Caki2 (cell line): Measurements from ENCODE around the gene UNC119. TPM values are rescaled to one million over a fixed set of nuclear protein-coding genes. Genes with fewer than 3 reads are reported as not detected.

ENCODE experiments used
- DNase-seq: peaks from one replicate; pipeline ENCODE4 v3.0.0-alpha.2; 2015; ENCODE audit warnings: low read depth
- in situ Hi-C: cut with HindIII; loops from 2 replicates; pipeline ENCODE4 v1.10.0; 2016; ENCODE audit warnings: low sequenced_read_pairs, low pct_unique_long_range_greater_than_20kb, mixed read lengths
- total RNA-seq: library from RNA; depleted of rRNA; stranded (reverse); fragments of >200 nt; shearing (Covaris generic); gene quantifications from 2 replicates; pipeline ENCODE4 v1.2.3, GENCODE V29; 2014; ENCODE audit warnings: low replicate concordance; rRNA removed

UNC119 gene
- total RNA-seq, 1 experiment from 2014 or later: 47.6 TPM

DNA sequence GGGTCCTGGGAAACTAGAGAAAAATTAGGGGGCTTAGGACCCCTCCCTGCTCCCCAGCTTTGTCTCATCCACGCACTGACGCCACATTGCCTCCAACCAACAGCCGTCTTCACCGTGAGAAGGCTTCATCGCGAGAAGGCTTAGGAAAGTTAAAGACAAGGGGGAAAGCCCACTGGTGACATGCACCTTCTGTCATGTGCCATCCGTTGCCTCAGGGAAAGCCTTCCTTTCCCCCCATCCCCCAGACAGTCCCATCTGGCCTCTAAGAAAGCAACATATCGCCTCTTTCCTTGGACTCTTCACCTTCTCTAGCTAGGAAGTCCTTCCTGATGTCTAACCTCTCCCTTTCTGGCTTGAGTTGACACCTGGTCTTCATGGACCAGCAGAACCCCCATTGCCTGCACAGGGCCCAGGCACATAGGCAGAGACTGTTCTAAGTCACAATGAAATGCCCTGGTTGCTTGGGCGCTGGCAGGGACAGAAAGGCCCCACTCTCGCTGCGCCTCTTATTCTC is 44.2 kb downstream of the UNC119 start:
- no peak for DNase-seq
- in situ Hi-C loops: no loop called here

DNA sequence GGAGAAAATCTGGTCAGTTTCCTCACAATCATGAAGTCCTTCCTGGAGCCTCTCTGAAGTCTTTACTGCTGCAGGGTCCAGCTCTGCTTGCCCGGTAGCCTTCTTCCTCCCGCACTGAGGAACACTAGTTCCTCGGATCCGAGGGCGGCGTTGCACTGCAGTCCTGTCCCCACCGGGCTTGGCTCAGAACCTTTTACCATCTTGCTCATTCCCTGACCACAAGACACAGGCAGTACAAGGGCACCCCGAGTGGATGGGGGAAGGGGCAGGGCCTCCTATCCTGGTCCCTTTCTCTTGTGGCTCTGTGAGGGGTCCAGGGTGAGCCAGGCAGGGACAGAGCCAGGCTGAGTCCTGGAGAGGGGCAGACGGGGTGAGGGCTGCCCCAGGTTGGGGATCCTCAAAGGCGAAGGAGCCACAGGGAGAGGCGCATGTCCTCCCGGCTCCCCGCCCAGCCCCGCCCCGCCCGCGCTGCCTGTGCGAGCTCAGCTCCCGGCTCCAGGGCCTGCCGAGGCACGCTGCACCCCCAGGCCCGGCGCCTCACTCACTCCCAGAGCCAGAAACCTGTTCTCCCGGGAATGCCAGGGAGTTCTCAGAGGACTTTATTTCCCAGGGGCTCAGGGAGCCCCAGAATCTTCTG is 44.7 kb downstream of the UNC119 start:
- in situ Hi-C loops: no loop called here
- no peak for DNase-seq

DNA sequence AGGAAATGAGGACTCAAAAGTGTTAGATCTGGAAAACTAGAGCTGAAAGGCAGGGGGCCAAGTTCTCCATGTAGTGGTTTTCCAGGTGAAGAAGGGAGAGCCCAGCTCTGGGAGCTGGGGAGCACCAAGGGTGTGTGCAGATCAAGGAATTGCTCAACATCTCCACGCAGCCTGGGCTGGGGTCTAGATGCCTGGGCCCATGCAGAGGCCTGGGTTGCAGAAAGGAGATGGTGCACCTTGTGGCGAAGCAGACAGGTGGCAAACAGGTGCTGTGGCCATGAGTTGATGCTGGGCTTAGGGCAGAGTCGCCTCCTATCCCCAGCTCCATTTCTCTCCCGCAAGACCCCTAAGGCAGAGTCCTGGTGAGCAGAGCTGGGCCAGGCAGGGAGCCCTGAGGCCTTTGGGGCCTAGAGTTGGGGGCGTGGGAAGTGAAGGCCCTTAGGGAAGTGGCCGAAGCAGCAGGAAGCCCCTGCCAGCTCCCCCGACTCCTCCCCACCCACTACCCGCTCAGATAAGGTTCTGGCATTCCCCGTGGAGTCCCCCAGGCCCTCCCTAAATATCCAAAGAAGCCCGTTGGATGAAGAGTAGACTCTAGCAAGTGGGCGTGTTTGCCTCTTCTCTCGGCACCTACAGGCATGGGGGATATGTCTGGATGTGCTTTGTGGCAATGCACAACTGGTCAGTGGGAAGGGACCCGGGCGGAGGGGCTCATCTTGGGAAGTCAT is 45.5 kb downstream of the UNC119 start:
- DNase-seq: no peak
- in situ Hi-C loops: no loop called here

DNA sequence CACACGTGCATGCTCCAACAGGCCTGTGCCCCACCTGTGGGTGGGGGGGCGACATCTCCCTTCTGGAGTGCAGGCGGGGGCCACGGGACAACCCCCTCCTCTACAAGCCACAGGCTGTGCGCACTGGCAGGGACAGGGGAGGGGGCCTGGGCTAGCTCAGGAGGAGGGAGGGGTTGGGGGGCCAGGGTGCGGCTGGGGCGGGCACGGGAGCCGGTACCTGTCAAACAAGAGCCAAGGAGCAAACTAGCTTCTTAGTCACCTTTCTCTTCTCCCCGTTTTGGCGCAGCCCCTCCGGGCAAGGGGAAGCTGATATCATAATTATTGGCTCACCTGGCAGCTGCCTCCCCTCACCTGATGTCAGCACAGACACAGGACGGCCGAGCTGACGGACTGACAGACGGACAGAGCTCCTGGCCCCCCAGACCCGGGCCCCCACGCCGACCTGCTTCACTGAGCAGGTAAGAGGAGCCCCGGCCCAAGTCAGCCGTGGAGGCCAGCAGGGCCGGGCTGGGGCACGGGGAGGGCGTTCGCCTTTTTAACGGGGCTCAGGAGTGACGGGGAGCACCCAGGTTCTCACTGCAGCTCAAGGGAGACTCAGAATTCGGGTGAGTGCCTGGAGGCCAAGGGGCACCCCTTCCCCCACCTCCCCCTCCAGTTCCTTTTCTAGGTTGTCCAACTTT is 46.3 kb downstream of the UNC119 start, which contains the start of gene FOXN1:
Gene FOXN1, plus strand, starts transcription at position 363 of the 680 bp plus-strand sequence. CDS start 17,622 bp downstream, outside the sequence.
- in situ Hi-C loops: no loop called here
- DNase-seq: no peak

DNA sequence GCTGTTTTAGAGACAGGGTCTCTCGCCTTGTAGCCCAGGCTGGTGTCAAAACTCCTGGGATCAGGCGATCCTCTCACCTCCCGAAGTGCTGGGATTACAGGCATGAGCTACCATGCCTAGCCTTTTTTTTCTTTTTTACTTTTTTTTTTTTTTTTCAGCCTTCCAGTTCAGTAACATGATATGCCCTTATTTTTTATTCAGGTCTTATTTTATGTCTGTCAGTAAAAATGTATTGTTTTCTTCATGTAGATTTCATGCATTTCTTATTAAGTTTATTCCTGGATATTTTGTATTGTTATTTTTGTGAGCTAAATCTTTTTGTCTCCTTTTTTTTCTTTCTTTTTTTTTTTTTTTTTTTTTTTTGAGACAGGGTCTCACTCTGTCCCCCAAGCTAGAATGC is 49.0 kb downstream of the UNC119 start:
- in situ Hi-C loops: no loop called here
- no peak for DNase-seq

DNA sequence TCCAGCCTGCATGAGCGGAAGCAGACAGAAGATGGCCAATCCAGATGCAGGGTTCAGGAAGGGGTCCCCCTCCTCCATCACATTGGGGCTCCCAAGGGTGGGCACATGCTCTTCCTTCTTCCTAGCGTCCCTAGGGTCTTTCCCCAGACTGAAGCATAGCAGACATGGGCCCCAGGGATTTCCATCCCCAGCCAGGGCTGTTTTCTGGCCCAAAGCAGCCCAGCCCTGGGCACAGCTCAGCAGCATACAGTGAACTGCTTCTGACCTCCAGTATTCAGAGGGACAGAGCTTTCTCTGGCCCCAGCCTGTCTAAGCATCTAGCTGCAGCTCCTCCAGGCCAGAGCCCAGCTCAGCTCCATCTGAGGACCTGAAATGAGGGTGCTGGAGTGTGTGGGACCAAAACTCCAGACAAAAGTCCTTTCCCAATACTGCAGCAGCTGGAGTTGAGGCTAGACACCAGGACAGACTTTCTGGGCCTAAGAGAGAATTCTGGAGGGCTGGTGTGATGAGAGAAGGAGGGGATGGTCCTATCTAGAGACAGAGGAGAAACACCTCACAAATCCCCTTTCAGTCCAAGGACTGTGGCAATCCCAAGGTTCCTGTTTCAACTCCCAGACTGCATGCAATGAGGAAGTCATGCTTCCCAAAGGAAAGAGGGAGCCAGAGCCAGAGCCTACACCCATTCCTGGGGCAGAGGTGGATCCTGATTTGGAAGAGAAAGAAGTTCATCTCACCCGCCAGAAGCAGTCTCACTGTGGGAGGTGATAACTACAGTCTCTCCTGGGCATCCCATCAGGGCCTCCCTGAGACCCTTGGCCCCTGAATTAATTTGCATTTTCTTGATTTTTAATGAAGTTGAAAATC is 50.8 kb downstream of the UNC119 start:
- in situ Hi-C loops: no loop called here
- no peak for DNase-seq

DNA sequence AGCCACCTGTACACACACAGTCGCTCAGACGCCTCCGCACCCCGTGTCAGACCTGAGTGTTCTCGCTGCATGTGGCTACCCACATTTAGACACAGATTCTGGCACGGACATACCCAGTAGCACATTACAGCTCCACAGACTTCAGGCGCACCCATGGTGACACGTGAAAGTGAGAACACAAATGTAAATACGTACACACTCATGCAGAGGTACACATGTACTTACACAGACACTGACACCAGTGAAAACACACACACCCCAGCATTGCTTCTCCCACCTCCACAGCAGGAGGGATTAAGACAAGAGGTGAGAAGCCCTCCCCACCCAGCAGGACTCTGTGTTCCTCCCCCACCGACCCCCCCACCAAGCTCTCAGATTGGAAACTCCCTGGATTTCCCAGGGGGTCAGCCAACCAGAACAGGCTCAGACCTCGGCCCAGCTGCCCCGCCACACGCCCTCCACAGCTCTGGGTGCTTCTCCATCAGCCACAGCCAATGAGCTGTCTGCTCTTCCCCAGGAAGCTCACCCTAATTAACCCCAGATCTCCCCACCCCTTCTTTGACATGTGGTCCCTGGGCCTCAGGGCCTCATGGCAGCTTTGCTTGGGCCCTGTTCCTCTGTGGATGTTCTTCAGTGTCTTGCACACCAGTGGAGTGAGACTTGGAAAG is 51.6 kb downstream of the UNC119 start:
- DNase-seq: peak; percentile 40
- in situ Hi-C loops: no loop called here

DNA sequence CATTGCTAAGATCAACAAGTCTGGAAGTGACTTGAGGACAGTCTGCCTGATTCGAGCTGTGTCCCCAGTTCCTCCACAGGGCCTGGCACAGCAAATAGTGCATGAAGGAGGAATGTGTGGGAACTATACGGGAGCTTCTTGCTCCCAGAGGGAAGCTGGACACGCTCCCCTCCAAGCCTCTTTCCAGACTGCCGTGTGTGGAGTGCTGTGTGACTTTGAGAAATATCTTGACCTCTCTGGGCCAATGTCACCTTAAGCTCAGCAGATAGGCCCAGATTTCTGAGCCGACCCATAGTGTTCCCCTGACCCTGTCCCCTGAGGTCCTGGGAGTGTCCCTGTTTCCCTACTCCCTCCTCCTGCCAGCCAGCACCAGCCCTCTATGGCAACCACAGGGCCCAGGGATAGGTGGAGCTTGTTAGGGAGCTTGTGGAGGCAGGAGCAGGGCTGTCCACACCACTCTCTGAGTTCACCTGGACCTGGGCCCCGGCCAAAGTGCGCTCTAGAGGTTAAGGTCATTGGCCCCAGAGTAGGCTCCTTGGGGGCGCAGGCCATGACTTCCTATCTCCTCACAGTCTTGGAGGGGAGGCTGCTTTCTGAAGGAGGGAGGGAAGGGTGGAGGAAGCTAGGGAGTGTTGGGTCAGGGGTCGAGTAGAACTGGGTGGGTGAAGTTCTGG is 52.6 kb downstream of the UNC119 start:
- DNase-seq: no peak
- in situ Hi-C loops: no loop called here

DNA sequence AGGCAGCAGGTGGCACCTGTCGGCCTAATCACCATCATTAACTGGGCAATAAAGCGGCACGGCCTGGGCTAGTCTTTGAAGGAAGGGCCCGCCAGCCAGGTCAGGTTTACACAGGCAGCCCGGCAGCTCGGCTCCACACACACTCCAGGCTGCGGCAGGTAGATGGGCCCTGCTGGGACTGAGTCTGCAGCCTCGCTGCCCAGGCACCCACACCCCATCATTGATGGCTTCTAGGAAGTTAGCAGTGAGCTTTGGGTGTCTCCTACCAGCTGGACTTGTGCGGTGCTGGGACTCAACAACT is 53.1 kb downstream of the UNC119 start:
- no peak for DNase-seq
- in situ Hi-C loops: no loop called here

DNA sequence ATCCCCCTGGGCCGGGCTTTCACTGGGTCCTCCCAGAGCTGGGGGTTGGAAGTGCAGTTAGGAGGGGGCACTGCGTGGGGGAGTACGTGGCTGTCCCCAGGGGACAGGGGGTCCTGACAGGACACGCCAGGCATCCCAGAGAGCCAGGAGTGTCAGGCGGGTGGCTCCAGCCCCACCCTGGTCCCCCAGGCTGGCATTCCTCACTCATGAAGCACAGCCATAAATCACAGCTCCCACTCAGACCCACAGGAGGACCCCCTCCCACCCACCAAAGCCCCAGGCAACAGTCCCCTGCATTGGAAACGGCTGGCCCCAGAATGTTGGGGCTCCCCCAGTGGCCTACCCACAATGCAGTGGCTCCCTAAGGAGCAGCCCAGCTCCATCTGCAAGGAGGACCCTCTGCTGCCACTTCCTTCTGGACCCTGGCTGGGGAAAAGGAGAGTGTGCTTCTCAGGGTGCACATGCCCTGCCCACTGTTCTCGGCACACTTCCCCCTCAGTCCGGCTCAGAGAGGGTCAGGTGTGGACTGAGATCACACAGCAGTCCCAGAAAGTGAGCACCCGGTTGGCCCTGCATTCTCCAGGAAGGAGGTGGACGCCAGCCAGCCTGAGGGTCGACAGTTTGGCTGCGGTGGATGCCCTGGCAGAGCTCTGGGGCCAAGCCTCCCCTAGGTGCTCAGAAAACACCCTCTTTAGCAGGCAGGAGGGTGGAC is 53.6 kb downstream of the UNC119 start:
- in situ Hi-C loops: no loop called here

DNA sequence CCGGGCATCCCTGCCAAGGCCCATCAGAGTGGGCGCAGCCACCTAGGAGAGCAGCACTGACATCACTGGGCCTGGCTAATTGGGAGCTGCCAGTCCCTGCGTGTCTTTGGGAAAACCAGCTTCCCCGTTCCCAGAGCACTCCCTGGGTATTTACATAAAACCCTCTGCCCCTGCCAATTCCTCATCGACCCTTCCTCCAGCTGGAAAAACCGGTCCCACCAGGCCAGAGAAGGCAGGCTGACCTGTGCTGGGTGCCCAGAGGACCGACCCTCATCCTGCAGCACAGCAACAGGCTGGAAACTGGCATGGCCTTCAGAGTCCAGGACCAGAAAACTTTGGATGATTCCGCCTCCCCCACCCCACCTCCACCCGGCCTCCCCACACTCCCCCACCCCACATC is 54.5 kb downstream of the UNC119 start:
- in situ Hi-C loops: no loop called here
- no peak for DNase-seq

More for the DNA sequence above, 53.6 kb downstream of the UNC119 start:
- DNase-seq: no peak

Other genes with a start within 250 kb of the UNC119 start
- 44.4 and 45.1 TPM in 2 replicates for gene TMEM97, start 233.4 kb downstream of the UNC119 start, total RNA-seq
- gene IFT20, start 217.2 kb downstream of the UNC119 start, total RNA-seq: 35.8 and 39.6 TPM in 2 replicates
- 28.4 and 69.6 TPM in 2 replicates for gene TNFAIP1, start 216.9 kb downstream of the UNC119 start, total RNA-seq
- 138 and 185 TPM in 2 replicates for gene POLDIP2, start 195.1 kb downstream of the UNC119 start, total RNA-seq
- not detected in 2 replicates for gene SEBOX, start 187.4 kb downstream of the UNC119 start, total RNA-seq
- not detected in 2 replicates for gene VTN, start 182.3 kb downstream of the UNC119 start, total RNA-seq
- gene SARM1, start 180.9 kb downstream of the UNC119 start, total RNA-seq: 4.2 and 5.0 TPM in 2 replicates
- gene SLC46A1, start 146.4 kb downstream of the UNC119 start, total RNA-seq: 24.3 and 33.0 TPM in 2 replicates
- not detected in 2 replicates for gene SLC13A2, start 79.0 kb downstream of the UNC119 start, total RNA-seq
- gene FOXN1, start 46.3 kb downstream of the UNC119 start, total RNA-seq: not detected in 2 replicates
- 62.5 and 73.2 TPM in 2 replicates for gene PIGS, start 18.9 kb upstream of the UNC119 start, total RNA-seq
- 178 and 219 TPM in 2 replicates for gene ALDOC, start 24.3 kb upstream of the UNC119 start, total RNA-seq
- gene SPAG5, start 46.4 kb upstream of the UNC119 start, total RNA-seq: 73.0 and 355 TPM in 2 replicates
- 0.70 and 3.2 TPM in 2 replicates for gene RSKR, start 61.6 kb upstream of the UNC119 start, total RNA-seq
- gene BLTP2, start 92.5 kb upstream of the UNC119 start, total RNA-seq: 62.0 and 73.6 TPM in 2 replicates
- 70.4 and 79.9 TPM in 2 replicates for gene SDF2, start 109.3 kb upstream of the UNC119 start, total RNA-seq
- 12.6 and 16.8 TPM in 2 replicates for gene SUPT6H, start 109.6 kb upstream of the UNC119 start, total RNA-seq
- gene PROCA1, start 159.3 kb upstream of the UNC119 start, total RNA-seq: 4.2 and 7.4 TPM in 2 replicates
- gene RAB34, start 165.2 kb upstream of the UNC119 start, total RNA-seq: 394 and 482 TPM in 2 replicates
- gene RPL23A, start 167.4 kb upstream of the UNC119 start, total RNA-seq: 631 and 1,120 TPM in 2 replicates
- 10.6 and 43.5 TPM in 2 replicates for gene TLCD1, start 173.6 kb upstream of the UNC119 start, total RNA-seq
- gene NEK8, start 176.2 kb upstream of the UNC119 start, total RNA-seq: 2.2 and 3.5 TPM in 2 replicates
- gene TRAF4, start 191.4 kb upstream of the UNC119 start, total RNA-seq: 49.3 and 61.6 TPM in 2 replicates